ENCODE data around the gene CFAP52.

The CFAP52 gene

GRCh38 chr17:9576521-9577372, at the start of gene CFAP52:
TSS of gene CFAP52 (plus strand) at chr17:9576642. CDS start at chr17:9576696, 54 bp downstream.
- H3F3A ChIP-seq (ENCODE audit: insufficient read depth), result no peaks in the 10 kb centered on the region; the same call in 1 of the 2 replicates
- no peaks in the 10 kb centered on the region for H3K9me2 ChIP-seq (replicated peaks; ENCODE audit: insufficient read depth, low read length)
- H3K9ac ChIP-seq (ENCODE audit: low read length), result peak within 1 kb of the TSS; percentile 86
- H3K4me3 ChIP-seq (ENCODE audit: insufficient read depth, low read length, poor library complexity, severe bottlenecking), result peak within 1 kb of the TSS; percentile 97
- H3K79me2 ChIP-seq (ENCODE audit: insufficient read depth, low read length), result peaks cover 25% of the 10 kb centered on the region
- no peaks in the 10 kb centered on the region for H3K9me3 ChIP-seq (ENCODE audit: insufficient read depth, low read length)
- TF ChIP-seq EZH2phosphoT487 (conservative IDR thresholded peaks at IDR 0.05; ENCODE audit: low read length) (no peak), CTCF (IDR thresholded peaks at IDR 0.05; ENCODE audit: insufficient read depth, low read length, poor library complexity, severe bottlenecking) (peak; percentile 58)
- no peaks in the 10 kb centered on the region for H4K20me1 ChIP-seq (ENCODE audit: low read depth, low read length)
- H3K36me3 ChIP-seq (ENCODE audit: low read length), result no peaks in the 10 kb centered on the region
- H3K27me3 ChIP-seq (ENCODE audit: low read length), result no peaks in the 10 kb centered on the region
- H2AFZ ChIP-seq (ENCODE audit: low read depth, low read length, severe bottlenecking), result peak within 1 kb of the TSS; percentile 87
- H3K4me2 ChIP-seq (ENCODE audit: low read depth, low read length, poor library complexity, severe bottlenecking), result peak within 1 kb of the TSS; percentile 94
- H3K27ac ChIP-seq (ENCODE audit: low read depth, low read length), result peak within 1 kb of the TSS; percentile 43

GRCh38 chr17:9527788-9528187, 48.7 kb upstream of the CFAP52 start:
- Histone ChIP-seq H3K27me3 (ENCODE audit: low read length) (no peaks in the 10 kb centered on the region), H2AFZ (ENCODE audit: low read depth, low read length, severe bottlenecking) (no peak overlapping the region), H4K20me1 (ENCODE audit: low read depth, low read length) (no peaks in the 10 kb centered on the region), H3F3A (ENCODE audit: insufficient read depth) (no peaks in the 10 kb centered on the region), H3K27ac (ENCODE audit: low read depth, low read length) (no peak overlapping the region), H3K4me3 (ENCODE audit: insufficient read depth, low read length, poor library complexity, severe bottlenecking) (no peak overlapping the region), H3K36me3 (ENCODE audit: low read length) (no peaks in the 10 kb centered on the region), H3K4me2 (ENCODE audit: low read depth, low read length, poor library complexity, severe bottlenecking) (no peak overlapping the region), H3K9ac (ENCODE audit: low read length) (no peak overlapping the region), H3K79me2 (ENCODE audit: insufficient read depth, low read length) (no peaks in the 10 kb centered on the region), H3K9me3 (ENCODE audit: insufficient read depth, low read length) (no peaks in the 10 kb centered on the region), H3K9me2 (replicated peaks; ENCODE audit: insufficient read depth, low read length) (no peaks in the 10 kb centered on the region)
- TF ChIP-seq EZH2phosphoT487 (conservative IDR thresholded peaks at IDR 0.05; ENCODE audit: low read length) (no peak), CTCF (IDR thresholded peaks at IDR 0.05; ENCODE audit: insufficient read depth, low read length, poor library complexity, severe bottlenecking) (no peak)

GRCh38 chr17:9529033-9529700, 47.3 kb upstream of the CFAP52 start:
- H4K20me1 ChIP-seq (ENCODE audit: low read depth, low read length), result no peaks in the 10 kb centered on the region
- H3K27ac ChIP-seq (ENCODE audit: low read depth, low read length), result no peak overlapping the region
- no peaks in the 10 kb centered on the region for H3K79me2 ChIP-seq (ENCODE audit: insufficient read depth, low read length)
- H3K9me2 ChIP-seq (replicated peaks; ENCODE audit: insufficient read depth, low read length), result no peaks in the 10 kb centered on the region
- no peak overlapping the region for H3K9ac ChIP-seq (ENCODE audit: low read length)
- H3K4me2 ChIP-seq (ENCODE audit: low read depth, low read length, poor library complexity, severe bottlenecking), result no peak overlapping the region
- H3F3A ChIP-seq (ENCODE audit: insufficient read depth), result no peaks in the 10 kb centered on the region
- no peaks in the 10 kb centered on the region for H3K27me3 ChIP-seq (ENCODE audit: low read length)
- no peaks in the 10 kb centered on the region for H3K9me3 ChIP-seq (ENCODE audit: insufficient read depth, low read length)
- H2AFZ ChIP-seq (ENCODE audit: low read depth, low read length, severe bottlenecking), result no peak overlapping the region
- H3K4me3 ChIP-seq (ENCODE audit: insufficient read depth, low read length, poor library complexity, severe bottlenecking), result no peak overlapping the region
- H3K36me3 ChIP-seq (ENCODE audit: low read length), result no peaks in the 10 kb centered on the region
- TF ChIP-seq EZH2phosphoT487 (conservative IDR thresholded peaks at IDR 0.05; ENCODE audit: low read length) (no peak), CTCF (IDR thresholded peaks at IDR 0.05; ENCODE audit: insufficient read depth, low read length, poor library complexity, severe bottlenecking) (no peak)
